ENCODE data around the gene KIR2DL4. TPM values are rescaled to one million over a fixed set of nuclear protein-coding genes. Genes with fewer than 3 reads are reported as not detected.

The KIR2DL4 gene
- total RNA-seq = not detected in 2 replicates

GRCh38 chr19:54803410-54803809 is at the start of gene KIR2DL4:
KIR2DL4 (plus strand) TSS chr19:54803610; CDS start chr19:54803652, 42 bp downstream.

GRCh38 chr19:54769646-54770045 is 33.8 kb upstream of the KIR2DL4 start, which contains the start of gene KIR2DL1:
KIR2DL1 (plus strand) TSS chr19:54769793; CDS start chr19:54769851, 58 bp downstream.

GRCh38 chr19:54816251-54816650 is 12.8 kb downstream of the KIR2DL4 start, which contains the start of gene KIR3DL1:
KIR3DL1 (plus strand) TSS chr19:54816468.

DNA sequence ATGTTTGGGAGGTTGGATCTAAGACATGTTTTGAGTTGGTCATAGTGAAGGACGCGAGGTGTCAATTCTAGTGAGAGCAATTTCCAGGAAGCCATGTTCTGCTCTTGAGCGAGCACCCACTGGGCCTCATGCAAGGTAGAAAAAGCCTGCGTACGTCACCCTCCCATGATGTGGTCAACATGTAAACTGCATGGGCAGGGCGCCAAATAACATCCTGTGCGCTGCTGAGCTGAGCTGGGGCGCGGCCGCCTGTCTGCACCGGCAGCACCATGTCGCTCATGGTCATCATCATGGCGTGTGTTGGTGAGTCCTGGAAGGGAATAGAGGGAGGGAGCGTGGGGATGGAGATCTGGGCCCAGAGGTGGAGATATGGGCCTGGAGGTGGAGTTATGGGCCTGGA is 29.1 kb downstream of the KIR2DL4 start, which contains the start of gene KIR2DS4:
Gene KIR2DS4 (plus strand): TSS at position 181 of the 400 bp plus-strand sequence.

DNA sequence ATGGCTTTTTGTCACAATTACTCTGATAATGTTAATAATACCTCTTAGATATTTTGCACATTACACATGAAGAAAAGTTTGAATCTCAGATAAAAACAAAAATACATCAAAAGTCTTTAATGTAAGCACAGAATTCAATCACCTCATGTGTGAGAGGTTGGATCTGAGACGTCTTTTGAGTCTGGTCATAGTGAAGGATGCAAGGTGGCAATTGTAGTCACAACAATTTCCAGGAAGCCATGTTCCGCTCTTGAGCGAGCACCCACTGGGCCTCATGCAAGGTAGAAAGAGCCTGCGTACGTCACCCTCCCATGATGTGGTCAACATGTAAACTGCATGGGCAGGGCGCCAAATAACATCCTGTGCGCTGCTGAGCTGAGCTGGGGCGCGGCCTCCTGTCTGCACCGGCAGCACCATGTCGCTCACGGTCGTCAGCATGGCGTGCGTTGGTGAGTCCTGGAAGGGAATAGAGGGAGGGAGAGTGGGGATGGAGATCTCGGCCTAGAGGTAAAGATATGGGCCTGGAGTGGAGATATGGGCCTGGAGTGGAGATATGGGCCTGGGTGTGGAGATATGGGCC is 46.7 kb downstream of the KIR2DL4 start, which contains the start of gene KIR3DL2:
Gene KIR3DL2 (plus strand): TSS at position 383 of the 580 bp plus-strand sequence. CDS start 33 bp downstream, at position 416.

Other genes starting within 250 kb of the KIR2DL4 start
- not detected in 2 replicates for gene LILRA2, start 229.8 kb upstream of the KIR2DL4 start, total RNA-seq
- not detected in 2 replicates for gene LILRA1, start 210.0 kb upstream of the KIR2DL4 start, total RNA-seq
- not detected in 2 replicates for gene LILRB1, start 173.1 kb upstream of the KIR2DL4 start, total RNA-seq
- not detected in 2 replicates for gene LILRB4, start 140.6 kb upstream of the KIR2DL4 start, total RNA-seq
- gene KIR3DL3, start 79.2 kb upstream of the KIR2DL4 start, total RNA-seq = not detected in 2 replicates
- gene KIR2DL3, start 65.1 kb upstream of the KIR2DL4 start, total RNA-seq = not detected in 2 replicates
- gene KIR2DL1, start 33.8 kb upstream of the KIR2DL4 start, total RNA-seq = not detected in 2 replicates
- gene KIR3DL1, start 12.9 kb downstream of the KIR2DL4 start, total RNA-seq = not detected in 2 replicates
- not detected in 2 replicates for gene KIR2DS4, start 29.1 kb downstream of the KIR2DL4 start, total RNA-seq
- gene KIR3DL2, start 46.8 kb downstream of the KIR2DL4 start, total RNA-seq = not detected in 2 replicates
- not detected in 2 replicates for gene FCAR, start 70.6 kb downstream of the KIR2DL4 start, total RNA-seq
- not detected in 2 replicates for gene NCR1, start 102.5 kb downstream of the KIR2DL4 start, total RNA-seq
- gene NLRP7, start 143.9 kb downstream of the KIR2DL4 start, total RNA-seq = not detected in 2 replicates
- 22.8 and 28.8 TPM in 2 replicates for gene NLRP2, start 162.8 kb downstream of the KIR2DL4 start, total RNA-seq
- gene GP6, start 234.7 kb downstream of the KIR2DL4 start, total RNA-seq = 0.13 TPM in 1 of 2 replicates, not detected in the other